Measurements from ENCODE around the gene C1QTNF6.
"Not testable (repeated sequence)": the region's sequence is repeated elsewhere in the genome, so short reads cannot be mapped to it uniquely, and the experiment has no call there.

Gene C1QTNF6

GRCh38 chr22:37187891-37188761, at the start of gene C1QTNF6:
C1QTNF6 (minus strand) TSS chr22:37188247; CDS start chr22:37188213, 34 bp downstream.
- DNase-seq, result peak in 1 of 3 experiments; percentile 6

GRCh38 chr22:37235897-37236607, 48.0 kb upstream of the C1QTNF6 start:
- DNase-seq, result no peak

GRCh38 chr22:37234736-37235711, 47.0 kb upstream of the C1QTNF6 start:
- no peak for DNase-seq

GRCh38 chr22:37233751-37234631, 45.9 kb upstream of the C1QTNF6 start:
- no peak for DNase-seq

GRCh38 chr22:37233371-37233750, 45.3 kb upstream of the C1QTNF6 start:
- DNase-seq, result not testable (repeated sequence)

GRCh38 chr22:37232140-37232998, 44.3 kb upstream of the C1QTNF6 start:
- no peak for DNase-seq

GRCh38 chr22:37231406-37232139, 43.5 kb upstream of the C1QTNF6 start:
- no peak for DNase-seq

GRCh38 chr22:37230673-37231405, 42.8 kb upstream of the C1QTNF6 start:
- no peak for DNase-seq

GRCh38 chr22:37229805-37230672, 42.0 kb upstream of the C1QTNF6 start:
- DNase-seq, result no peak

GRCh38 chr22:37229012-37229804, 41.2 kb upstream of the C1QTNF6 start:
- DNase-seq, result no peak

GRCh38 chr22:37228106-37229011, 40.3 kb upstream of the C1QTNF6 start:
- no peak for DNase-seq

GRCh38 chr22:37226514-37226913, 38.5 kb upstream of the C1QTNF6 start:
- DNase-seq, result no peak

GRCh38 chr22:37226087-37226486, 38.0 kb upstream of the C1QTNF6 start:
- DNase-seq, result no peak

- no peak for DNase-seq
These were observed 37.4 kb upstream of the C1QTNF6 start for GRCh38 chr22:37225481-37225880.

GRCh38 chr22:37224757-37225420, 36.8 kb upstream of the C1QTNF6 start:
- no peak for DNase-seq

All from NCI-H1417 (cell line).